Subcutaneous adipose tissue (tissue), 4 donors: ENCODE measurements around the gene PRC1. TPM values are rescaled to one million over a fixed set of nuclear protein-coding genes. Genes with fewer than 3 reads are reported as not detected.

Experiments used
- CTCF ChIP-seq: fragments of 450-650 bp; IDR thresholded peaks from one replicate; pipeline ENCODE4 v1.5.1; 2016; ENCODE audit warnings: low read depth, mild to moderate bottlenecking, control low read depth, antibody characterized with exemption, moderate library complexity
- total RNA-seq, 4 donors: library from RNA; depleted of rRNA; stranded (reverse); fragments of >200 nt; gene quantifications; one replicate each; pipeline ENCODE4 v1.1.0, GENCODE V29; 2016

PRC1 gene
- total RNA-seq, 4 donors from 2014 or later: 3.4 to 20.9 (median 13.7) TPM

- TF ChIP-seq CTCF: no peak
These were observed 62.3 kb downstream of the PRC1 start, which contains the start of gene HDDC3 for GRCh38 chr15:90931828-90932659. TSS of gene HDDC3 (minus strand) at chr15:90932549. CDS start at chr15:90932540, 9 bp downstream.

DNA sequence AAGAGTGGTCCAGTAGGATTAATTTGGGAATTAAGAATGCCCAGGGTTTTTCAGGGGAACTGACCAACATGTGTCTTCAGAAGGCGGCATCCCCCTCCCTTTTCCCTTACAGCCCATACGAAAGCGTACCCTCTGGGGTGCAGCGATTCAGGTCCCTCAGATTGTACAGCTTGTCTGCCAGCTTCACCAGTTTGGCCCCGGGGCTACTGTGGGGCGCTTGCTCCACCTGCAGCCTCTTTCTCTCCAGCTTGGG is 62.8 kb downstream of the PRC1 start:
- no peak for TF ChIP-seq CTCF

GRCh38 chr15:90930861-90931574 is 63.3 kb downstream of the PRC1 start:
- TF ChIP-seq CTCF: no peak

DNA sequence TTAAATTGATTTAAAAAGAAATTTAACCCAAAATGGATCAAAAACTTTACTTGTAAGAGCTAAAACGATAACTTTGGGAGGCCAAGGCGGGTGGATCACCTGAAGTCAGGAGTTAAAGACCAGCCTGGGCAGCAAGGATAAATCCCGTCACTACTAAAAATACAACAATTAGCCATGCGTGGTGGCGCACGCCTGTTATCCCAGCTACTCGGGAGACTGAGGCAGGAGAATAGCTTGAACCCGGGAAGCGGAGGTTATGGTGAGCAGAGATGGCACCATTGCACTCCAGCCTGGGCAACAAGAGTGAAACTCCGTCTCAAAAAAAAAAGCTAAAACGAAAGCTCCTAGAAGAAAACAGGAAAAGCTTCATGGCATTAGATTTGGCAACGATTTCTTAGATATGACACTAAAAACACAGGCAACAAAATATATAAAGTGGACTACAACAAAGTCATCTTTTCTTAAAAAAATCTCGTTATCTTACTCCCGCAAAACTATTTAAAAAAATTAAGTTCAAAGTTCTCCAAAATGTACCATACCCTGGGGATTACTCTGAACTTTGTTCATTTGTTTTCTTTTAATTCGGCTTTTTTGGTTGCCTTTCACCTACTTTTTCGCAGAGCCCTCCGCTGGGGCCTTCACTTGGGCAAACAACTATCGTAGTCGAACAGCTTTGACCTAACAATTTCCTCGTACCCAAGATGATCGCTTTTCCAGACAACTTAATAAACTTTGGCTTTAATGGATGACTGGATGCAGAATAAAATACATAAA is 64.9 kb downstream of the PRC1 start:
- no peak for TF ChIP-seq CTCF

DNA sequence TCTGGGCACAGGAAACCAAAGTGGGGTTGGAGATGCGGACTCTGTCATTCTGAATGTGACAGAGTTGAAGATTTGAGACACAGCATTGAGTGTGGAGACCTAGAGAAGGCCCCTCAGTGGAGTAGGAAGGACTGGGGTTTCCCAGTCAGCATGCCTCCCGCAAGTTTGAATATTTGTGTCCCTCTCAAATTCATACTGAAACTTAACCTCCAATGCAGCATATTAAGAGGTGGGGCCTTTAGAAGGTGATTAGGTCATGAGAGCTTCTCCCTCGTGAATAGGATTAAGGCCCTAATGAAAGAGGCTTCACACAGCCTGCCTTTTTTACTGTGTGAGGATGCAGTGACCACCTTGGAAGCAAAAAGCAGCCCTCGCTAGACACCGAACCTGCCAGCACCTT is 70.0 kb downstream of the PRC1 start:
- TF ChIP-seq CTCF: no peak

GRCh38 chr15:90921887-90922286 is 72.4 kb downstream of the PRC1 start:
- no peak for TF ChIP-seq CTCF

- TF ChIP-seq CTCF: no peak
These were observed 75.5 kb downstream of the PRC1 start for GRCh38 chr15:90918835-90919234.
